HG03066 (cell line): ENCODE results near the gene STK32C.

Experiments
- ATAC-seq: cut with Tn5 transposase; IDR thresholded peaks from one replicate; pipeline ENCODE4 v1.9.1; 2021; ENCODE audit warnings: low read depth; ENCODE audit not compliant: unreplicated experiment

Gene STK32C

GRCh38 chr10:132289439-132289838, 18.3 kb downstream of the STK32C start:
- no peak for ATAC-seq

GRCh38 chr10:132283604-132284382, 24.0 kb downstream of the STK32C start:
- ATAC-seq: no peak

- ATAC-seq: no peak
Measured at GRCh38 chr10:132282667-132283603, 24.8 kb downstream of the STK32C start.

GRCh38 chr10:132281915-132282666, 25.7 kb downstream of the STK32C start:
- ATAC-seq: no peak

- no peak for ATAC-seq
Measured at GRCh38 chr10:132280646-132281074, 27.1 kb downstream of the STK32C start.

GRCh38 chr10:132279873-132280645, 27.7 kb downstream of the STK32C start:
- ATAC-seq: no peak

GRCh38 chr10:132277311-132277741, 30.4 kb downstream of the STK32C start:
- ATAC-seq: no peak

- ATAC-seq: no peak
Measured at GRCh38 chr10:132276706-132277105, 31.0 kb downstream of the STK32C start.

GRCh38 chr10:132276179-132276675, 31.5 kb downstream of the STK32C start:
- no peak for ATAC-seq

GRCh38 chr10:132275426-132276178, 32.1 kb downstream of the STK32C start:
- no peak for ATAC-seq

- no peak for ATAC-seq
Measured at GRCh38 chr10:132274986-132275385, 32.8 kb downstream of the STK32C start.

GRCh38 chr10:132274581-132274980, 33.2 kb downstream of the STK32C start:
- no peak for ATAC-seq

- no peak for ATAC-seq
Measured at GRCh38 chr10:132273966-132274365, 33.8 kb downstream of the STK32C start.

- ATAC-seq: no peak
Measured at GRCh38 chr10:132273304-132273944, 34.3 kb downstream of the STK32C start.

GRCh38 chr10:132272231-132272971, 35.3 kb downstream of the STK32C start:
- no peak for ATAC-seq

- ATAC-seq: no peak
Measured at GRCh38 chr10:132271458-132272230, 36.1 kb downstream of the STK32C start.
